Activated CD8-positive, alpha-beta memory T cell treated with anti-CD3 and anti-CD28 coated beads, Interleukin-2, amount 50 U/mL, for 4 hours (primary cell): Measurements from ENCODE around the gene ZNF177.
A peak's percentile ranks its signal among the peaks of the same experiment; 100 is the strongest.
"Not testable (repeated sequence)": the region's sequence is repeated elsewhere in the genome, so short reads cannot be mapped to it uniquely, and the experiment has no call there.

ENCODE experiments used
- DNase-seq: peaks from one replicate; pipeline ENCODE4 v3.0.0-alpha.2; 2020

The ZNF177 gene

DNA sequence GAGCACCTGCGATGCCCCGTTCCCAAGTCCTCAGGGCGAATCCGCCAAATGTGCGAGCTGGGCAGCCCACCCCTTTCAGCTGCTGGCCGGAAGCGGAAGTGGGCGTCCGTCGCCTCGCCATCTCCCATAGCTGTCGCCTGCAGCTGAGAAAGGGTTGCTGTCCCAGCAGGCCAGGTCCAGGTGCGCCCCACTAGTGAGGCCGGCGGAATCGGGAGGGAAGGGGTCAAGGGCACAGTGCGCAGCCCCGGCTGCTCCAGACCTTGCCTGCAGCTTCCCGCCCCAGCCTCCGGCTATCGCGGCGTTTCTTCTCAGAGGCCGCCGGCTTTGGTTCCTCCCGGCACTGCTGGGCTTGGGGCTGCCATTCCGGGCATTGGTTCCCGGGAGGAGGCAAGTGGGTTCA, at the start of gene ZNF177:
Gene ZNF177 (plus strand): TSS at position 109 of the 400 bp plus-strand sequence. CDS start 15,299 bp downstream, outside the sequence.
- DNase-seq, result no peak

DNA sequence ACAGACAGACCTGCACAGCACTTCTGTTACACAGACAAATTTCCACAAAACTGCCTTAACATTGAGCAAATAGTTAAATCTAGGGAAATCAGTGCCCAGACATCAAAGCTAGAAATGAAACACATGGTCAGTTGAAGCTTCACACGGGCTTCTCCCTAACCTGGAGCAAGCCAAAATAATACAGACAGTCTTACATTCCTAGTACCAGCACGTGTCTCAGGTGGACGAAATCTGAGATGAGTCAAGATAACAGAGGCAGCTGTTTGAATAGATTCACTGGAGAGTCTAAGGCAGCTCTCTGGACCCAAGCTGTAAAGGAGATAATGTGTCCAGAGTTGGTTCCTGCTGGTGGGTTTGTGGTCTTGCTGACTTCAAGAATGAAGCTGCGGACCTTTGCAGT, 49.1 kb upstream of the ZNF177 start:
- DNase-seq, result no peak

DNA sequence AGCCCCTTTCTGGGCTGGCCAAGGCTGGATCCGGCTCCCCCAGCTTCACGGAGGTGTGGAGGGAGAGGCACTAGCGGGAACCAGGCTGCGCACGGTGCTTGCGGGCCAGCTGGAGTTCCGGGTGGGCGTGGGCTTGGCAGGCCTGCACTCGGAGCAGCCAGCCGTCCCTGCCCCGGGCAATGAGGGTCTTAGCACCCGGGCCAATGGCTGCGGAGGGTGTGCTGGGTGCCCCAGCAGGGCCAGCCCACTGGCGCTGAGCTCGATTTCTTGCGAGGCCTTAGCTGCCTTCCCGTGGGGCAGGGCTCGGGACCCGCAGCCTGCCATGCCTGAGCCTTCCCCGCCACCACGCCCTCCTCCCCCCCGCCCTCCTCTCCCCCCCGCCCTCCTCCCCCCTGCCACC, 41.5 kb upstream of the ZNF177 start:
- no peak for DNase-seq

DNA sequence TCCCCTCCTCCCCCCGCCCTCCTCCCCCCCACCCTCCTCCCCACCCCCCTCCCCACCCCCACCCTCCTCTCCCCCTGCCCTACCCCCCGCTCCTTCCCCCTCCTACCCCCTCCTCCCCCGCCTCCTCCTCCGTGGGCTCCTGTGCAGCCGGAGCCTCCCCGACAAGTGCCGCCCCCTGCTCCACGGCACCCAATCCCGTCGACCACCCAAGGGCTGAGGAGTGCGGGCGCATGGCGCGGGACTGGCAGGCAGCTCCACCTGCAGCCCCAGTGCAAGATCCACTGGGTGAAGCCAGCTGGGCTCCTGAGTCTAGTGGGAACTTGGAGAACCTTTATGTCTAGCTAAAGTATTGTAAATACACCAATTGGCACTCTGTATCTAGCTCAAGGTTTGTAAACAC, 41.1 kb upstream of the ZNF177 start:
- DNase-seq, result not testable (repeated sequence)

- DNase-seq, result not testable (repeated sequence)
Observed at GRCh38 chr19:9322201-9322600, 40.6 kb upstream of the ZNF177 start.

- no peak for DNase-seq
Observed at GRCh38 chr19:9323557-9323918, 39.3 kb upstream of the ZNF177 start.

GRCh38 chr19:9323919-9324583, 38.8 kb upstream of the ZNF177 start, which contains the start of gene ZNF559:
Gene ZNF559 (plus strand): TSS chr19:9324179. CDS start chr19:9338550, 14,371 bp downstream.
- peak; percentile 97 for DNase-seq

DNA sequence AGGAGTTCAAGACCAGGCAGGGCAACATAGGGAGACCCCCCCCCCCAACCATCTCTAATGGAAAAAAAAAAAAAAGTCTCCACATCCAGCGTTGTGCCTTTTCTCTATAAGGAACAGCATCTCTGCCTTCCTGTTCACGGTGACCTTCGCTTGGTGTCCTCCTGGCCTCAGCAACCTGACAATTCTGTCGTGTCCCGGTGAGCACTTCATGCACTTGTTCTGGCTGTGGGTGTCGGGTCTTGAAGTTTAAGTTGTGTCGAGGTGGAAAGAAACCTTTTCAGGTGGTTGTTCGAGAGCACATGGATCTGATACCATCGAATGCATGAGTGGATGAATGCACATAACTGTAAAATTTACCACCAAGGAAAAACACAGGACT, 38.2 kb upstream of the ZNF177 start:
- no peak for DNase-seq

DNA sequence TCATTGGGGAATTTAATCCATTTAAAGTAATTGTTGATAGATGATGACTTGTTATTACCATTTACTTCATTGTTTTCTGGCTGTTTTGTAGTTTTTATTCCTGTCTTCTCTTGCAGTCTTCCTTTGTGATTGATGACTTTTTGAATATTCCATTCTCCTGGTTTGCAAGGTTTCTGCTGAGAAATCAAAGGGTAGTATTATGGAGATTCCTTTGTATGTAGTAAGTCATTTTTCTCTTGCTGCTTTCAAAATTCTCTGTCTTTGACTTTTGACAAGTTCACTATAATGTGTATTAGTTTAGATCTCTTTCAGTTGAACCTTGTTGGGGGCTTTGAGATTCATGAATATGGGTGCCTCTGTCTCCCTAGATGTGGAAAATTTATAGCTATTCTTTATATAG, 32.8 kb upstream of the ZNF177 start:
- no peak for DNase-seq

DNA sequence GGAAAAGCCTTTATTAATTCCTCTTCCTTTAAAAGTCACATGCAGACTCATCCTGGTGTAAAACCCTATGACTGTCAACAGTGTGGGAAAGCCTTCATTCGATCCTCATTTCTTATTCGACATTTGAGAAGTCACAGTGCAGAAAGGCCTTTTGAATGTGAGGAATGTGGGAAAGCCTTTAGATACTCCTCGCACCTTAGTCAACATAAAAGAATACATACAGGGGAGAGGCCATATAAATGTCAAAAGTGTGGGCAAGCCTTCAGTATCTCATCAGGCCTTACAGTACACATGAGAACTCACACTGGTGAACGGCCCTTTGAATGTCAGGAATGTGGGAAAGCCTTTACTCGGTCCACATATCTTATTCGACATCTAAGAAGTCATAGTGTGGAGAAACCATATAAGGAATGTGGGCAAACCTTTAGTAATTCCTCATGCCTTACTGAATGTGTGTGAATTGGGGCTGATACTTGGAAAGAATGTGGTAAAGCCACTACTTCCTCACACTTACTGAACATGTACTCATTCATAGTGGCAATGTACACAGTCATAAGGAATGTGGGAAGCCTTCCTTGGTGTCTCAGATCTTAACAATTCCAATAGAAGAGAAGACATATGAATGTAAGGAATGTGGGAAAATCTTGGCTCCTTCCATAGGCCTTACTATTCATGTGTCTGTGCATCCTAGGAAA, 20.1 kb upstream of the ZNF177 start:
- no peak for DNase-seq

DNA sequence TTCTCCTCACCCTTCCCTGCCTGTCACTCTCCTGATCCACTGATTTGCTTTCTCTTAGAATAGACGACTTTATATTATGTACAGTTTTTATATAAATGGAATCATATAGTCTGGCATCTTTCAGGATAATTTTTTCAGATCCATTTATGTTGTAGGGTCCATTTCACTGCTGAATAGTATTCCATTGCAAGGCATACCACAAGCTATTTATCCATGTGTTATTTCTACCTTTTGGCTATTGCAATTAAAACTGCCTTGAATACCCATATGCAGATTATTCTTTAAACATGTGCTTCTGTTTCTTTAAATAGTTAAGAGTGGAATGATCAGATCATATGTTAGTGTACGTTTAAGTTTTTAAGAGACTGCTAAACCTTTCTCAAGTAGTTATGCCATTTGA, 17.8 kb upstream of the ZNF177 start:
- no peak for DNase-seq

DNA sequence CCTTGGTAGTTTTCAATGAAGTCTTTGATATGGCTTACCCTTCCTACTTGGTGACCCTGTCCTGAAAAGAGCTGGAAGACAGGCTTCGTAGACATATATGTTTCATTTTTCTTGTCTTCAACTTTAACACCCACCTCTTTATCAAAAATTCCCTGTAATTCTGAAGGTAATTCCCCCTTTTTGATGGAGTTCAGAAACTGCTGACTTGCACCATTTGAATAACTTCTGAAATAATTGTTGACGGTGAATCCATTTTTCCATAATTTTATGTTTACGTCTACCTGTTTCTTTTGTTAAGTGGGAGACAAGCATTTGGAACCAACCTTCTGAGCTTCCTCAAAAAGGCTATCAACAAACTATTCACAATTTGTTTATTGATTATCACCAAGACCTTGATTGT, 14.6 kb upstream of the ZNF177 start:
- DNase-seq, result no peak

DNA sequence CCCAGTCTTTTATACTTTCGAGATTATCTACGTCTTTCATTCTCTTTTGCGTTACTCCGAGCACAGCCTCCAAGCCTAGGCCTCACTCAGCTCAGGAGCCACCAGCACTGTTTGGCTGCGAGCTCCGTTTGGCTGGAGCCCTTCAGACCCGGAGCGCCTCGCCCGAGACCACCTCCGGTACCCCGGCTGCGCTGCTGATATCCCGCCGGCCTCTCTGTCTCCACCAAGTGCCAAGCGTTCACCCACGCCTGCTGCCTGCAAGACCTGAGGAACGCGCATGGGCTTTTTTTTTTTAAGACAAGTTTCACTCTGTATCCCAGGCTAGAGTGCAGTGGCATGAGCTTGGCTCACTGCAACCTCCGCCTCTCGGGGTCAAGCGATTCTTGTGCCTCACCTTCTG, 14.1 kb upstream of the ZNF177 start:
- no peak for DNase-seq

GRCh38 chr19:9352505-9352904, 10.3 kb upstream of the ZNF177 start:
- DNase-seq, result no peak

- no peak for DNase-seq
Observed at GRCh38 chr19:9353011-9353410, 9.8 kb upstream of the ZNF177 start.

- no peak for DNase-seq
Observed at GRCh38 chr19:9354651-9355050, 8.2 kb upstream of the ZNF177 start.

DNA sequence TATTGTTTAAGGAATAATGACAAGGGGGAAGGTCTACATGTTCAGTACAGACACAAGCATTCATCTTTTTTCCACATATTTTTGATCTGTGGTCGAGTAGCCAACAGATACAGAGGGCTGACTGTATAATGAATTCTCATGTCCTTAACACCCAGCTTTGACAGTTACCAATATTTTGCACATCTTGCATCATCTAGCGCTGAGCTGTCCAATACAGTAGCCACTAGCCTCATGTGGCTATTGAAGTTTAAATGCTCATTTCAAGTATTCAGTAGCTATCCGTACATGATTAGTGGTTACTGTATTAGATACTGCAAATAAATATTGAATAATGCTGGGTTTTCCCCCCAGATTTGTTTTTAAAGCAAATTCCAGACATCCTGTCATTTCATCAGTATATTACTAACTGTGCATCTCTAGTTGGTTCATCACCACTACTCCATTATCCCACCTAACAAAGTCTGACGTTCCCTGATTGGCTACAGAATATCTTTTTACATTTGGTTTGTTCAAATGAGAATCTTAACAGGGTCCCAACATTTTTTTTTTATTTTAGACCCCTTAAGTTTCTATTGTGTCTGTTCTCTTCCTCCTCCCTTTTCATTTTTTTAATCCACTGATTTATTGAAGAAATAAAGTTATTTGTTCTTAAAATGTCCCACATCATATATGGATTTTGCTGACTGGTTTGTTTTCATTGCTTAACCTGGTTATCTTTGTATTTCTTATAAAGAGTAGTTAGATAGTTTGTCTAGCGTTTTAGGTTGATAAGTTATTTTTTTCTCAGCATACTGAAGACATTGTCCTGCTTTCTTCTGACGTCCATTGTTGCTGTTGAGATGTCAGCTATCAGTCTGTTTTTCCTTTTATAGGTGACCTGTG, 8.2 kb downstream of the ZNF177 start:
- DNase-seq, result no peak

- DNase-seq, result no peak
Observed at GRCh38 chr19:9381361-9381785, 18.6 kb downstream of the ZNF177 start.

DNA sequence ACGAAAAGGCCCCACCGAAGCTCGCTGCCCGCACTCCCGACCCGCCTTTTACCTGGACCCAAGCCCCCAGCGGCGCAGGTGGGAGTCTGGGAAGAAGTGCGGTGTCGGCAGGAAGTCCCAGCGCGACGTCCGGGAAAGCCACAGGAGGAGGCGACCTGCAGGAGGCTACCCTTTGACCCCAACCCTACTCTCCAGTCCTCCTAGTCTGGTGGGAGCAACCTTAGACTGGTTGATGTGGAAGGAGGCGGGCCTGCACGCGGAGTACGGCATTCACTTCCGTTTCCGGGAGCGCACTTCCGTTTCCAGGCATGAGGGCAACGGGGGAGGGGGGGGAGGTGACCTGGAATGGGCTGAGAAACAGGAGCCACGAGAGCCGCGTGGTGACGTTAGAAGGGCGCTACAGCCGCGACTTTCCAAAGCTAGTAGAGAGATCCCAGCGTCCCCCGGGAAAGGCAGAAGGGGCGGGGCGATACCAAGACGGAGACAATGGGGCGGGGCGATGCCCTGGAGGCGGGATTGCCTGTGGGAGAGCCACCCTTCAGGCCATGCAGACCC, 44.1 kb downstream of the ZNF177 start:
- DNase-seq, result peak; percentile 33

DNA sequence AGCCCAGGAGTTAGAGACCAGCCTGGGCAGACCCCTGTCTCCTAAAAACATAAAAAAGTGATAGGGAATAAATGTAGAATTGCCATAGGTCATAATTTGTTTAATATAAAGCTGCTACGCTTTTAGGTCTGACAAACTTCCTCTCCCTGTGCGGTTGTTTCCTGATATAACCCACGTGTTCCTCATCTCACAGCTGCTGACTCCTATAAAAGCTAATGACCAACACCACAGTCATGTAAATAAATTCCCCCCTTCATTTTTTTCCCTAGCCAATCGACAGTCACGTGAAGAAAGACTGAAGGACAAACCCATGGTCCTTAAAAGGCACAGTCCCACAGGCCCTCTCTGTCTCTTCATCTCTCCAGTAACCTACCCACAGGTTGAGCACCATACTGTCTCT, 45.0 kb downstream of the ZNF177 start:
- no peak for DNase-seq

DNA sequence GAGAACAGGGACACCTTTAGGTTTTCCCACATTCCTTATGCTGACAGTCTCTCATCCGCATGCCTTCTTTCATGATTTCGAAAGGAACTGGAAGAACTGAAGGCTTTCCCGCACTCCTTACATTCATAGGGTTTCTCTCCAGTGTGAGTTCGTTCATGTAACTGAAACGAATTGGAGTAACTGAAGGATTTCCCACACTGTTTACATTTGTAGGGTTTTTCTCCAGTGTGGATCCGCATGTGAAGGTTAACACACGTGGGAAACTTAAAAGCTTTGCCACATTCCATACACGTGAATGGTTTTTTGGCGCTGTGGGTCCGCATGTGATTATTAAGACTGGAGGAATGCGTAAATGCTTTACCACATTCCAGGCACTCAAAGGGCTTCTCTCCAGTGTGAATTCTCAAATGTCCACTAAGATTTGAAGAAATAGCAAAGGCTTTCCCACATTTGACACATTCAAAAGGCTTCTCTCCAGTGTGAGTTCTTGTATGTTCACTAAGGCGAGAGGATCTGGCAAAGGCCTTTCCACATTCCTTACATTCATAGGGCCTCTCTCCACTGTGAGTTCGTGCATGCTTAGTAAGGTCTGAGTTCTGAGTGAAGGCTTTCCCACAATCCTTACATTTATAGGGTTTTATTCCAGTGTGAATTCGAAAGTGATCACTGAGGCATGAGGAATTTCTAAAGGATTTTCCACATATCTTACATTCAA, 50.6 kb downstream of the ZNF177 start:
- DNase-seq, result no peak

DNA sequence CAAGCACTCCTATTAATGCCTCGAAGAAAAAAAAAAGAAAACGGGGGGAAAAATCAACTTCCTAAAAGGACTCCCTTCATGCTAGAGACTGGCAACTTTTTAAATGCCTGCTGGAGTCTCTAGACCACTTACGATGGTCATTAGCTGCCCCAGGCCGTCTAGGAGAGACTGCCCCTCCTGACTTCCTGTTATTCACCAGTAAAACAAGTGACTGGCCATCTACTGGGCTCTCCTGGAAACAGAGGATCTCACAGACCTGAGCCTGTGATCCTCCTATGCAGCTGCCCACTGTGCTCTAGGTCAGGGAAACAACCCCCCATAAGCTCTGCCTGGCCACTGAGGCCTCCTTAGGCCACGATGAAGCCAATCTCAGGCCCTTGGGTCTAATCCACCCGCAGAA, 65.1 kb downstream of the ZNF177 start:
- no peak for DNase-seq

DNA sequence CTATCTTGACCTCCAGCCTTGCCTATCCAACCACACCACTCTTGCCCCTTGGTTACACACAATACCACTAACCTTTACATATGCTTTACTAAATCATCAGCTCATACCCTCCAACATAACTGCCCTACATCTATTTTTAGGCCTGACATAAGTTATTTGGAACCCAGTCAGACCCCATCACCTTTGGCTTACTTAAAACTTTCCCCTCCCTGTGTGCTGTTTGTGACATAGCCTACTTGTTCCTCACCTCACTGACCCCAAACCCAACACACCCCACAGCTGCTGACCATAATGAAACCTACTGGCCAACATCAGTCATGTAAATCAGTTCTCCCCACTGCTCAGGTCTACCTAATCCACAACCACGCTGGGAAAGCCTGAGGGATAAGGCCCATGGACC, 67.6 kb downstream of the ZNF177 start:
- DNase-seq, result no peak
